Smooth muscle cell (in vitro differentiated cells): Measurements from ENCODE around the gene PRDM10. TPM values are rescaled to one million over a fixed set of nuclear protein-coding genes. Genes with fewer than 3 reads are reported as not detected.

Source experiments
- DNase-seq: peaks from one replicate; lab custom pipeline; 2025; ENCODE audit not compliant: unreplicated experiment; lab: John Stamatoyannopoulos, UW
- H2AFZ ChIP-seq: fragments of 200-600 bp; sonication (generic); 2 replicates; pipeline ENCODE4 v1.6.0; 2016; ENCODE audit warnings: antibody characterized with exemption, low read depth, mild to moderate bottlenecking
- H3F3A ChIP-seq: fragments of 200-600 bp; sonication (generic); 2 replicates; pipeline ENCODE4 v1.6.0; 2017; ENCODE audit warnings: antibody characterized with exemption, low read depth
- H3K27ac ChIP-seq: fragments of 200-600 bp; sonication (generic); 2 replicates; pipeline ENCODE4 v1.5.1; 2016; ENCODE audit warnings: low read depth, mild to moderate bottlenecking
- H3K27me3 ChIP-seq: fragments of 200-600 bp; sonication (generic); 2 replicates; pipeline ENCODE4 v1.6.1; 2016; ENCODE audit warnings: low read depth, mild to moderate bottlenecking
- H3K36me3 ChIP-seq: fragments of 200-600 bp; sonication (generic); 2 replicates; pipeline ENCODE4 v1.5.1; 2016; ENCODE audit warnings: low read depth
- H3K4me1 ChIP-seq: fragments of 200-600 bp; sonication (generic); 2 replicates; pipeline ENCODE4 v1.5.1; 2016; ENCODE audit warnings: low read depth
- H3K4me2 ChIP-seq: fragments of 200-600 bp; sonication (generic); 2 replicates; pipeline ENCODE4 v1.6.0; 2016; ENCODE audit warnings: mild to moderate bottlenecking
- H3K4me3 ChIP-seq: fragments of 200-600 bp; sonication (generic); 2 replicates; pipeline ENCODE4 v1.5.1; 2016; ENCODE audit warnings: mild to moderate bottlenecking
- H3K79me2 ChIP-seq: fragments of 200-600 bp; sonication (generic); 2 replicates; pipeline ENCODE4 v1.6.0; 2016; ENCODE audit warnings: low read depth, mild to moderate bottlenecking
- H3K9ac ChIP-seq: fragments of 200-600 bp; sonication (generic); 2 replicates; pipeline ENCODE4 v1.6.0; 2016; ENCODE audit warnings: low read depth
- H3K9me3 ChIP-seq: fragments of 200-600 bp; sonication (generic); replicated peaks from 2 replicates; pipeline ENCODE4 v1.5.1; 2016; ENCODE audit warnings: low read depth
- H4K20me1 ChIP-seq: fragments of 200-600 bp; sonication (generic); 2 replicates; pipeline ENCODE4 v1.6.0; 2016; ENCODE audit warnings: low read depth
- CTCF ChIP-seq: fragments of 200-600 bp; sonication (generic); IDR thresholded peaks from 2 replicates; pipeline ENCODE4 v1.5.1; 2017; ENCODE audit warnings: borderline replicate concordance, mild to moderate bottlenecking, antibody characterized with exemption; ENCODE audit not compliant: insufficient read depth, poor library complexity, severe bottlenecking
- WGBS: methylation state at CpG from one replicate; pipeline ENCODE4 v1.1.7; 2016; ENCODE audit warnings: low lambda C conversion rate; 5-methylcytosine and 5-hydroxymethylcytosine counted together
- polyA plus RNA-seq: library from polyadenylated mRNA; unstranded; fragments of >200 nt; fragmentation: Nextera tagmentation; extraction: Ambion mirVana; gene quantifications from 2 replicates; pipeline ENCODE4 v1.2.1, GENCODE V29; 2016
- total RNA-seq: library from RNA; depleted of rRNA; stranded (reverse); fragments of >200 nt; gene quantifications from 2 replicates; pipeline ENCODE4 v1.2.3, GENCODE V29; 2014

Gene PRDM10
- total and polyA plus RNA-seq, 2 experiments from 2014 or later, result 3.7 to 12.2 TPM

- no peak overlapping the region for H3K9ac ChIP-seq
- H3K4me1 ChIP-seq, result peaks cover 3% of the 10 kb centered on the region
- H3K4me3 ChIP-seq, result no peak overlapping the region
- no peak overlapping the region for H2AFZ ChIP-seq
- no peaks in the 10 kb centered on the region for H3K27me3 ChIP-seq
- 88% methylated on average over 5 of the region's 5 CpGs for WGBS
- H4K20me1 ChIP-seq, result peaks cover 8% of the 10 kb centered on the region
- no peaks in the 10 kb centered on the region for H3K36me3 ChIP-seq
- TF ChIP-seq CTCF, result no peak
- no peaks in the 10 kb centered on the region for H3F3A ChIP-seq
- H3K79me2 ChIP-seq, result no peaks in the 10 kb centered on the region
- H3K27ac ChIP-seq, result no peak overlapping the region
- H3K4me2 ChIP-seq, result no peak overlapping the region
- no peaks in the 10 kb centered on the region for H3K9me3 ChIP-seq
- DNase-seq, result no peak
Observed at GRCh38 chr11:129938764-129939163, 63.9 kb downstream of the PRDM10 start.

- H3F3A ChIP-seq, result no peaks in the 10 kb centered on the region
- H3K4me2 ChIP-seq, result no peak overlapping the region
- no peak overlapping the region for H2AFZ ChIP-seq
- H3K9me3 ChIP-seq, result no peaks in the 10 kb centered on the region
- no peaks in the 10 kb centered on the region for H3K4me1 ChIP-seq
- H3K9ac ChIP-seq, result no peak overlapping the region
- H4K20me1 ChIP-seq, result peaks cover under 1% of the 10 kb centered on the region
- whole genome bisulfite sequencing, result 94% methylated on average over 4 of the region's 4 CpGs
- DNase-seq, result no peak
- no peaks in the 10 kb centered on the region for H3K36me3 ChIP-seq
- H3K79me2 ChIP-seq, result no peaks in the 10 kb centered on the region
- no peak overlapping the region for H3K4me3 ChIP-seq
- no peaks in the 10 kb centered on the region for H3K27me3 ChIP-seq
- H3K27ac ChIP-seq, result no peak overlapping the region
- no peak for TF ChIP-seq CTCF
Observed at GRCh38 chr11:129937592-129938238, 64.9 kb downstream of the PRDM10 start.

GRCh38 chr11:129935723-129936122 lies 66.9 kb downstream of the PRDM10 start:
- Histone ChIP-seq H2AFZ (no peak overlapping the region), H3F3A (no peaks in the 10 kb centered on the region), H3K4me1 (no peaks in the 10 kb centered on the region), H3K9me3 (no peaks in the 10 kb centered on the region), H3K36me3 (no peaks in the 10 kb centered on the region), H4K20me1 (no peaks in the 10 kb centered on the region), H3K4me2 (no peak overlapping the region), H3K9ac (no peak overlapping the region), H3K4me3 (no peak overlapping the region), H3K79me2 (no peaks in the 10 kb centered on the region), H3K27me3 (no peaks in the 10 kb centered on the region), H3K27ac (no peak overlapping the region)
- 88% methylated on average over 3 of the region's 3 CpGs for WGBS
- TF ChIP-seq CTCF, result no peak
- no peak for DNase-seq

GRCh38 chr11:129933891-129934290 lies 68.7 kb downstream of the PRDM10 start:
- H3K9ac ChIP-seq, result no peak overlapping the region
- no peaks in the 10 kb centered on the region for H3K27me3 ChIP-seq
- no peak overlapping the region for H2AFZ ChIP-seq
- no peak for DNase-seq
- H3K27ac ChIP-seq, result no peak overlapping the region
- H3K79me2 ChIP-seq, result no peaks in the 10 kb centered on the region
- H3K4me2 ChIP-seq, result no peak overlapping the region
- H3F3A ChIP-seq, result no peaks in the 10 kb centered on the region
- no peak overlapping the region for H3K4me3 ChIP-seq
- WGBS, result 95% methylated on average over 9 of the region's 9 CpGs
- H4K20me1 ChIP-seq, result no peaks in the 10 kb centered on the region
- no peak for TF ChIP-seq CTCF
- no peaks in the 10 kb centered on the region for H3K9me3 ChIP-seq
- no peaks in the 10 kb centered on the region for H3K36me3 ChIP-seq
- H3K4me1 ChIP-seq, result no peaks in the 10 kb centered on the region
